ENCODE results near the gene ACE2. TPM values are rescaled to one million over a fixed set of nuclear protein-coding genes. Genes with fewer than 3 reads are reported as not detected.

ACE2 gene
- total RNA-seq, 4 donors from 2014 or later = 0.49 to 0.97 (median 0.85) TPM

GRCh38 chrX:15643786-15644559 is 43.2 kb upstream of the ACE2 start:
- DNase-seq (ENCODE audit: low spot score in 2 of 2) = no peak
- H3K4me3 ChIP-seq = no peak overlapping the region
- H3K27me3 ChIP-seq = no peaks in the 10 kb centered on the region

GRCh38 chrX:15631637-15632036 is 30.9 kb upstream of the ACE2 start:
- no peaks in the 10 kb centered on the region for H3K4me1 ChIP-seq
- no peak for DNase-seq (ENCODE audit: low spot score in 2 of 2)
- no peaks in the 10 kb centered on the region for H3K27me3 ChIP-seq
- no peak overlapping the region for H3K4me3 ChIP-seq
- no peak for TF ChIP-seq CTCF (IDR thresholded peaks at IDR 0.05)
- no peak for TF ChIP-seq POLR2A (IDR thresholded peaks at IDR 0.05)
- TF ChIP-seq POLR2AphosphoS5 (IDR thresholded peaks at IDR 0.05) = no peak
- TF ChIP-seq EP300 (IDR thresholded peaks at IDR 0.05) = no peak
- no peak overlapping the region for H3K27ac ChIP-seq
- no peaks in the 10 kb centered on the region for H3K9me3 ChIP-seq
- H3K36me3 ChIP-seq = no peaks in the 10 kb centered on the region

More at GRCh38 chrX:15643786-15644559, 43.2 kb upstream of the ACE2 start:
- Histone ChIP-seq H3K4me1 (no peaks in the 10 kb centered on the region), H3K27ac (no peak overlapping the region), H3K36me3 (no peaks in the 10 kb centered on the region), H3K9me3 (no peaks in the 10 kb centered on the region)
- 72% methylated on average over 7 of the region's 7 CpGs for WGBS
- TF ChIP-seq CTCF (IDR thresholded peaks at IDR 0.05) (no peak), POLR2A (IDR thresholded peaks at IDR 0.05) (no peak), EP300 (IDR thresholded peaks at IDR 0.05) (no peak), POLR2AphosphoS5 (IDR thresholded peaks at IDR 0.05) (no peak)

- Histone ChIP-seq H3K36me3 (no peaks in the 10 kb centered on the region), H3K27me3 (no peaks in the 10 kb centered on the region), H3K27ac (no peak overlapping the region), H3K9me3 (no peaks in the 10 kb centered on the region), H3K4me1 (no peaks in the 10 kb centered on the region), H3K4me3 (no peak overlapping the region)
- TF ChIP-seq POLR2A (IDR thresholded peaks at IDR 0.05) (no peak), CTCF (IDR thresholded peaks at IDR 0.05) (no peak), EP300 (IDR thresholded peaks at IDR 0.05) (no peak), POLR2AphosphoS5 (IDR thresholded peaks at IDR 0.05) (no peak)
- WGBS = 45% methylated on average over 1 of the region's 1 CpG
- DNase-seq (ENCODE audit: low spot score in 2 of 2) = no peak
These were observed 22.3 kb upstream of the ACE2 start for GRCh38 chrX:15623054-15623453.

- Histone ChIP-seq H3K4me3 (no peak overlapping the region), H3K27me3 (no peaks in the 10 kb centered on the region), H3K4me1 (no peaks in the 10 kb centered on the region), H3K36me3 (no peaks in the 10 kb centered on the region), H3K9me3 (no peaks in the 10 kb centered on the region), H3K27ac (no peak overlapping the region)
- DNase-seq (ENCODE audit: low spot score in 2 of 2) = no peak
- 51% methylated on average over 3 of the region's 3 CpGs for WGBS
- TF ChIP-seq POLR2AphosphoS5 (IDR thresholded peaks at IDR 0.05) (no peak), EP300 (IDR thresholded peaks at IDR 0.05) (no peak), POLR2A (IDR thresholded peaks at IDR 0.05) (no peak), CTCF (IDR thresholded peaks at IDR 0.05) (no peak)
These were observed 18.4 kb upstream of the ACE2 start for GRCh38 chrX:15619053-15619755.

- Histone ChIP-seq H3K27me3 (no peaks in the 10 kb centered on the region), H3K9me3 (no peaks in the 10 kb centered on the region), H3K4me3 (no peak overlapping the region), H3K36me3 (no peaks in the 10 kb centered on the region), H3K4me1 (no peaks in the 10 kb centered on the region), H3K27ac (no peak overlapping the region)
- 87% methylated on average over 6 of the region's 6 CpGs for WGBS
- no peak for DNase-seq (ENCODE audit: low spot score in 2 of 2)
- TF ChIP-seq EP300 (IDR thresholded peaks at IDR 0.05) (no peak), POLR2AphosphoS5 (IDR thresholded peaks at IDR 0.05) (no peak), CTCF (IDR thresholded peaks at IDR 0.05) (no peak), POLR2A (IDR thresholded peaks at IDR 0.05) (no peak)
These were observed 16.4 kb upstream of the ACE2 start for GRCh38 chrX:15617111-15617510.

Measured in suprapubic skin (tissue), 4 donors.